Loucy (cell line): ENCODE results near the gene DBH.

Experiments used
- CTCF ChIP-seq: fragments of 200-600 bp; sonication (generic); conservative IDR thresholded peaks from 2 replicates; pipeline ENCODE4 v1.5.1; 2014; ENCODE audit warnings: mild to moderate bottlenecking, antibody characterized with exemption, low read length
- EZH2phosphoT487 ChIP-seq: fragments of 200-600 bp; IDR thresholded peaks from 2 replicates; pipeline ENCODE4 v1.6.1; 2018; ENCODE audit warnings: antibody characterized with exemption, mild to moderate bottlenecking, moderate library complexity, borderline replicate concordance

- no peak for TF ChIP-seq CTCF
- no peak for TF ChIP-seq EZH2phosphoT487
Measured at GRCh38 chr9:133642708-133643361, 6.7 kb downstream of the DBH start.
